GM15510 (cell line): ENCODE results near the gene IL15RA.

Source experiments
- POLR2A ChIP-seq: IDR thresholded peaks from 3 replicates; pipeline ENCODE4 v1.6.1; 2011; ENCODE audit warnings: borderline replicate concordance; ENCODE audit not compliant: insufficient read length; ENCODE audit errors: extremely low read depth

Gene IL15RA

GRCh38 chr10:5949009-5949759, 28.2 kb downstream of the IL15RA start:
- no peak for TF ChIP-seq POLR2A

- TF ChIP-seq POLR2A, result no peak
These were observed 29.1 kb downstream of the IL15RA start for GRCh38 chr10:5948208-5948585.

- TF ChIP-seq POLR2A, result no peak
These were observed 29.7 kb downstream of the IL15RA start for GRCh38 chr10:5947471-5948207.

- TF ChIP-seq POLR2A, result no peak
These were observed 30.6 kb downstream of the IL15RA start for GRCh38 chr10:5946786-5947185.

GRCh38 chr10:5945561-5946418, 31.6 kb downstream of the IL15RA start:
- TF ChIP-seq POLR2A, result no peak

- no peak for TF ChIP-seq POLR2A
These were observed 32.2 kb downstream of the IL15RA start for GRCh38 chr10:5945190-5945509.

- TF ChIP-seq POLR2A, result no peak
These were observed 32.8 kb downstream of the IL15RA start for GRCh38 chr10:5944389-5945189.

GRCh38 chr10:5943536-5943935, 33.8 kb downstream of the IL15RA start:
- TF ChIP-seq POLR2A, result no peak

GRCh38 chr10:5942474-5942873, 34.9 kb downstream of the IL15RA start:
- no peak for TF ChIP-seq POLR2A

- no peak for TF ChIP-seq POLR2A
These were observed 35.3 kb downstream of the IL15RA start for GRCh38 chr10:5942001-5942400.

- TF ChIP-seq POLR2A, result no peak
These were observed 35.8 kb downstream of the IL15RA start for GRCh38 chr10:5941579-5941978.

- no peak for TF ChIP-seq POLR2A
These were observed 36.5 kb downstream of the IL15RA start for GRCh38 chr10:5940807-5941218.

- TF ChIP-seq POLR2A, result no peak
These were observed 39.1 kb downstream of the IL15RA start for GRCh38 chr10:5938291-5938690.

GRCh38 chr10:5937016-5937415, 40.3 kb downstream of the IL15RA start:
- no peak for TF ChIP-seq POLR2A

- TF ChIP-seq POLR2A, result no peak
These were observed 41.7 kb downstream of the IL15RA start for GRCh38 chr10:5935628-5936027.

- TF ChIP-seq POLR2A, result no peak
These were observed 43.3 kb downstream of the IL15RA start for GRCh38 chr10:5933909-5934546.
